ENCODE results near the gene MPDU1. TPM values are rescaled to one million over a fixed set of nuclear protein-coding genes. Genes with fewer than 3 reads are reported as not detected.
A peak's percentile ranks its signal among the peaks of the same experiment; 100 is the strongest.

Gene MPDU1
- polyA plus RNA-seq, 1 donor (not counting 4 experiments of a cell fraction or from before 2014, with no cell fraction given): 57.8 TPM

DNA sequence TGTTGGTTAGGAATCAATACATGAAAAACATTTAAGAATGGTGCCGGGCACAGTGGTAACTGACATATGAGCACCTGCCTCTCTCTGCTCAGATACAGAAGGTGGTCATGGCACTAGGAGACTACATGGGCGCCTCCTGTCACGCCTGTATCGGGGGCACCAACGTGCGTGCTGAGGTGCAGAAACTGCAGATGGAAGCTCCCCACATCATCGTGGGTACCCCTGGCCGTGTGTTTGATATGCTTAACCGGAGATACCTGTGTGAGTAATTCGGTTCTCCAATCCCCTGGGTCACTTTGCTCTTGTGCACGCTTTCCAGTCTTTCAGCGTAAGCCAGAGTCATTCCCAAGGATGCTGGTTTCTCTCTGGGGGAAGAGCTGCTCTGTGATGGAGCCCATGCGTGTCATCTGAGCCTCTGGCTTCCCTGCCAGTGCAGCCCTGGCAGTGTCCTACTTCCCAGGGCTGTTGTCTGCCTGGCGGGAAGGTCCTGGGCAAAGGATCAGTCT is 7.2 kb upstream of the MPDU1 start:
- Histone ChIP-seq H3K79me2 (ENCODE audit: control insufficient read depth, insufficient read depth, low read length) (peaks cover 55% of the 10 kb centered on the region), H3K9me1 (ENCODE audit: control insufficient read depth, extremely low read depth, insufficient read depth, low read length) (peaks cover 3% of the 10 kb centered on the region), H3K4me2 (ENCODE audit: control insufficient read depth, extremely low read depth, insufficient read depth, low read depth, low read length) (peak overlapping the region; percentile 8), H2AFZ (ENCODE audit: control insufficient read depth, low read length) (no peak overlapping the region), H4K20me1 (ENCODE audit: control insufficient read depth, extremely low read depth, insufficient read depth, low read length) (peaks cover 54% of the 10 kb centered on the region), H3K4me1 (ENCODE audit: control insufficient read depth, extremely low read depth, insufficient read depth, low read length) (peaks cover 56% of the 10 kb centered on the region), H3K27me3 (ENCODE audit: control insufficient read depth, extremely low read depth, insufficient read depth, low read length) (no peaks in the 10 kb centered on the region), H3K9me3 (ENCODE audit: control insufficient read depth, low read depth, low read length) (no peaks in the 10 kb centered on the region), H3K27ac (ENCODE audit: control insufficient read depth, insufficient read depth, low read length) (no peak overlapping the region), H3K36me3 (ENCODE audit: control insufficient read depth in 2 of 2, extremely low read depth in 1 of 2, insufficient read depth in 2 of 2, low read length in 2 of 2) (peaks cover 27 to 61% of the 10 kb centered on the region in 2 experiments), H3K9ac (ENCODE audit: control insufficient read depth, extremely low read depth, insufficient read depth, low read length) (no peak overlapping the region), H3K4me3 (ENCODE audit: control insufficient read depth in 2 of 3, extremely low read depth in 1 of 3, insufficient read depth in 2 of 3, low read depth in 1 of 3, low read length in 3 of 3) (peak overlapping the region in 1 of 3 experiments; percentile 28)
- no peak for DNase-seq (ENCODE audit: low read depth, low spot score)
- dilution Hi-C loops (cut with MboI; ENCODE audit: extremely low pct_ligation_motif_present, low sequenced_read_pairs): no loop called here
- FAIRE-seq: no peak
- no peak for TF ChIP-seq EZH2 (IDR thresholded peaks at IDR 0.05; ENCODE audit: low read length)
- TF ChIP-seq, protein P1, sequence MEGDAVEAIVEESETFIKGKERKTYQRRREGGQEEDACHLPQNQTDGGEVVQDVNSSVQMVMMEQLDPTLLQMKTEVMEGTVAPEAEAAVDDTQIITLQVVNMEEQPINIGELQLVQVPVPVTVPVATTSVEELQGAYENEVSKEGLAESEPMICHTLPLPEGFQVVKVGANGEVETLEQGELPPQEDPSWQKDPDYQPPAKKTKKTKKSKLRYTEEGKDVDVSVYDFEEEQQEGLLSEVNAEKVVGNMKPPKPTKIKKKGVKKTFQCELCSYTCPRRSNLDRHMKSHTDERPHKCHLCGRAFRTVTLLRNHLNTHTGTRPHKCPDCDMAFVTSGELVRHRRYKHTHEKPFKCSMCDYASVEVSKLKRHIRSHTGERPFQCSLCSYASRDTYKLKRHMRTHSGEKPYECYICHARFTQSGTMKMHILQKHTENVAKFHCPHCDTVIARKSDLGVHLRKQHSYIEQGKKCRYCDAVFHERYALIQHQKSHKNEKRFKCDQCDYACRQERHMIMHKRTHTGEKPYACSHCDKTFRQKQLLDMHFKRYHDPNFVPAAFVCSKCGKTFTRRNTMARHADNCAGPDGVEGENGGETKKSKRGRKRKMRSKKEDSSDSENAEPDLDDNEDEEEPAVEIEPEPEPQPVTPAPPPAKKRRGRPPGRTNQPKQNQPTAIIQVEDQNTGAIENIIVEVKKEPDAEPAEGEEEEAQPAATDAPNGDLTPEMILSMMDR (optimal IDR thresholded peaks at IDR 0.05 in 1 of 3, IDR thresholded peaks at IDR 0.05 in 1 of 3, conservative IDR thresholded peaks at IDR 0.05 in 1 of 3; ENCODE audit: extremely low read depth in 1 of 3, insufficient read depth in 2 of 3, low read length in 3 of 3): no peak

GRCh38 chr17:7577327-7578199 is 6.1 kb upstream of the MPDU1 start:
- TF ChIP-seq, protein P1 (optimal IDR thresholded peaks at IDR 0.05 in 1 of 3, IDR thresholded peaks at IDR 0.05 in 1 of 3, conservative IDR thresholded peaks at IDR 0.05 in 1 of 3; ENCODE audit: extremely low read depth in 1 of 3, insufficient read depth in 2 of 3, low read length in 3 of 3): no peak
- TF ChIP-seq EZH2 (IDR thresholded peaks at IDR 0.05; ENCODE audit: low read length): no peak
- H3K9me1 ChIP-seq (ENCODE audit: control insufficient read depth, extremely low read depth, insufficient read depth, low read length): peaks cover 3% of the 10 kb centered on the region
- no peak overlapping the region for H3K4me3 ChIP-seq (ENCODE audit: control insufficient read depth in 2 of 3, extremely low read depth in 1 of 3, insufficient read depth in 2 of 3, low read depth in 1 of 3, low read length in 3 of 3)
- no peak overlapping the region for H3K27ac ChIP-seq (ENCODE audit: control insufficient read depth, insufficient read depth, low read length)
- H3K27me3 ChIP-seq (ENCODE audit: control insufficient read depth, extremely low read depth, insufficient read depth, low read length): no peaks in the 10 kb centered on the region
- H4K20me1 ChIP-seq (ENCODE audit: control insufficient read depth, extremely low read depth, insufficient read depth, low read length): peaks cover 54% of the 10 kb centered on the region
- dilution Hi-C loops (cut with MboI; ENCODE audit: extremely low pct_ligation_motif_present, low sequenced_read_pairs): no loop called here
- FAIRE-seq (no peak), DNase-seq (ENCODE audit: low read depth, low spot score) (no peak)
- no peak overlapping the region for H2AFZ ChIP-seq (ENCODE audit: control insufficient read depth, low read length)
- no peak overlapping the region for H3K9ac ChIP-seq (ENCODE audit: control insufficient read depth, extremely low read depth, insufficient read depth, low read length)
- H3K36me3 ChIP-seq (ENCODE audit: control insufficient read depth in 2 of 2, extremely low read depth in 1 of 2, insufficient read depth in 2 of 2, low read length in 2 of 2): peaks cover 30 to 56% of the 10 kb centered on the region in 2 experiments
- peaks cover 52% of the 10 kb centered on the region for H3K4me1 ChIP-seq (ENCODE audit: control insufficient read depth, extremely low read depth, insufficient read depth, low read length)
- peaks cover 56% of the 10 kb centered on the region for H3K79me2 ChIP-seq (ENCODE audit: control insufficient read depth, insufficient read depth, low read length)
- H3K9me3 ChIP-seq (ENCODE audit: control insufficient read depth, low read depth, low read length): no peaks in the 10 kb centered on the region
- no peak overlapping the region for H3K4me2 ChIP-seq (ENCODE audit: control insufficient read depth, extremely low read depth, insufficient read depth, low read depth, low read length)

All from keratinocyte (primary cell).